ENCODE measurements around the gene BMI1.
A peak's percentile ranks its signal among the peaks of the same experiment; 100 is the strongest.

The BMI1 gene

GRCh38 chr10:22316286-22317075, 4.4 kb upstream of the BMI1 start, which contains the start of gene COMMD3 (continued):
- TF ChIP-seq REPIN1 (tag by site-specific recombination; IDR thresholded peaks at IDR 0.05; ENCODE audit: low read depth) (no peak), SP7 (tag by site-specific recombination; IDR thresholded peaks at IDR 0.05) (peak; percentile 64), ZNF223 (tag by site-specific recombination; IDR thresholded peaks at IDR 0.05) (no peak), ZNF610 (tag by site-specific recombination; IDR thresholded peaks at IDR 0.05; ENCODE audit: borderline replicate concordance) (peak; percentile 15; the same call in 1 of the 2 replicates), ZNF747 (tag by site-specific recombination; IDR thresholded peaks at IDR 0.05) (no peak), ZNF155 (tag by site-specific recombination; IDR thresholded peaks at IDR 0.05) (no peak), ZSCAN23 (tag by site-specific recombination; IDR thresholded peaks at IDR 0.05) (no peak), ZBTB17 (tag by site-specific recombination; IDR thresholded peaks at IDR 0.05) (peak; percentile 71), ZNF558 (tag by site-specific recombination; IDR thresholded peaks at IDR 0.05) (no peak), ZNF112 (tag by site-specific recombination; IDR thresholded peaks at IDR 0.05) (no peak), PBX3 (CRISPR knock-in tag; IDR thresholded peaks at IDR 0.05) (no peak; the same call in 1 of the 2 replicates), ZNF704 (tag by site-specific recombination; IDR thresholded peaks at IDR 0.05) (no peak), ZNF664 (tag by site-specific recombination; IDR thresholded peaks at IDR 0.05) (no peak), PRDM6 (tag by site-specific recombination; IDR thresholded peaks at IDR 0.05) (no peak), ZNF530 (tag by site-specific recombination; IDR thresholded peaks at IDR 0.05; ENCODE audit: low read depth) (no peak), ZNF692 (tag by site-specific recombination; IDR thresholded peaks at IDR 0.05) (0 out of 2 replicates have a peak, but pooled peaks have one; percentile 43), ZNF830 (tag by site-specific recombination; IDR thresholded peaks at IDR 0.05; ENCODE audit: low read depth) (no peak), KLF16 (tag by site-specific recombination; IDR thresholded peaks at IDR 0.05) (peak; percentile 47; the same call in 1 of the 2 replicates), PATZ1 (tag by site-specific recombination; IDR thresholded peaks at IDR 0.05) (0 out of 2 replicates have a peak, but pooled peaks have one; percentile 11), ZNF184 (tag by site-specific recombination; IDR thresholded peaks at IDR 0.05) (no peak), HOXA7 (CRISPR knock-in tag; IDR thresholded peaks at IDR 0.05; ENCODE audit: borderline replicate concordance) (no peak), ZNF202 (tag by site-specific recombination; IDR thresholded peaks at IDR 0.05; ENCODE audit: borderline replicate concordance) (no peak), ZNF501 (tag by site-specific recombination; IDR thresholded peaks at IDR 0.05) (peak; percentile 37; the same call in 1 of the 2 replicates), ZNF280D (tag by site-specific recombination; IDR thresholded peaks at IDR 0.05) (no peak)
- TF ChIP-seq, protein P1, sequence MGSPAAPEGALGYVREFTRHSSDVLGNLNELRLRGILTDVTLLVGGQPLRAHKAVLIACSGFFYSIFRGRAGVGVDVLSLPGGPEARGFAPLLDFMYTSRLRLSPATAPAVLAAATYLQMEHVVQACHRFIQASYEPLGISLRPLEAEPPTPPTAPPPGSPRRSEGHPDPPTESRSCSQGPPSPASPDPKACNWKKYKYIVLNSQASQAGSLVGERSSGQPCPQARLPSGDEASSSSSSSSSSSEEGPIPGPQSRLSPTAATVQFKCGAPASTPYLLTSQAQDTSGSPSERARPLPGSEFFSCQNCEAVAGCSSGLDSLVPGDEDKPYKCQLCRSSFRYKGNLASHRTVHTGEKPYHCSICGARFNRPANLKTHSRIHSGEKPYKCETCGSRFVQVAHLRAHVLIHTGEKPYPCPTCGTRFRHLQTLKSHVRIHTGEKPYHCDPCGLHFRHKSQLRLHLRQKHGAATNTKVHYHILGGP (tag by site-specific recombination; IDR thresholded peaks at IDR 0.05): no peak
